H4 (cell line): ENCODE measurements around the gene SNAI3. TPM values are rescaled to one million over a fixed set of nuclear protein-coding genes. Genes with fewer than 3 reads are reported as not detected.
A peak's percentile ranks its signal among the peaks of the same experiment; 100 is the strongest.
"Not testable (repeated sequence)": the region's sequence is repeated elsewhere in the genome, so short reads cannot be mapped to it uniquely, and the experiment has no call there.

Source experiments
- DNase-seq: peaks from one replicate; pipeline ENCODE4 v3.0.0-alpha.2; 2015; ENCODE audit warnings: low spot score
- total RNA-seq: library from RNA; depleted of rRNA; stranded (reverse); fragments of >200 nt; shearing (Covaris generic); gene quantifications from 2 replicates; pipeline ENCODE4 v1.2.3, GENCODE V29; 2014

The SNAI3 gene
- total RNA-seq, 1 experiment from 2014 or later: 0.62 TPM

- no peak for DNase-seq
Measured at GRCh38 chr16:88671806-88672205, 14.5 kb downstream of the SNAI3 start.

GRCh38 chr16:88669980-88670379 is 16.3 kb downstream of the SNAI3 start:
- no peak for DNase-seq

- not testable (repeated sequence) for DNase-seq
Measured at GRCh38 chr16:88669493-88669892, 16.8 kb downstream of the SNAI3 start.

- no peak for DNase-seq
Measured at GRCh38 chr16:88667461-88667860, 18.8 kb downstream of the SNAI3 start.

- DNase-seq: no peak
Measured at GRCh38 chr16:88665570-88665969, 20.7 kb downstream of the SNAI3 start.

GRCh38 chr16:88665148-88665547 is 21.2 kb downstream of the SNAI3 start:
- DNase-seq: no peak

- peak; percentile 99 for DNase-seq
Measured at GRCh38 chr16:88662843-88663606, 23.3 kb downstream of the SNAI3 start, which contains the start of gene MVD. Gene MVD (minus strand): TSS chr16:88663091. CDS start chr16:88663080, 11 bp downstream.

GRCh38 chr16:88662222-88662842 is 24.0 kb downstream of the SNAI3 start:
- DNase-seq: no peak

- DNase-seq: no peak
Measured at GRCh38 chr16:88661468-88661867, 24.8 kb downstream of the SNAI3 start.

GRCh38 chr16:88659160-88659559 is 27.1 kb downstream of the SNAI3 start:
- no peak for DNase-seq

GRCh38 chr16:88658714-88659113 is 27.6 kb downstream of the SNAI3 start:
- DNase-seq: no peak

GRCh38 chr16:88657371-88657770 is 28.9 kb downstream of the SNAI3 start:
- DNase-seq: no peak

GRCh38 chr16:88656291-88656980 is 29.9 kb downstream of the SNAI3 start:
- no peak for DNase-seq

- no peak for DNase-seq
Measured at GRCh38 chr16:88655733-88656281, 30.5 kb downstream of the SNAI3 start.

- DNase-seq: no peak
Measured at GRCh38 chr16:88655053-88655732, 31.1 kb downstream of the SNAI3 start.

GRCh38 chr16:88654363-88655052 is 31.8 kb downstream of the SNAI3 start:
- no peak for DNase-seq

GRCh38 chr16:88653596-88654362 is 32.5 kb downstream of the SNAI3 start:
- no peak for DNase-seq

- DNase-seq: no peak
Measured at GRCh38 chr16:88653101-88653500, 33.2 kb downstream of the SNAI3 start.

GRCh38 chr16:88652762-88653063 is 33.6 kb downstream of the SNAI3 start:
- no peak for DNase-seq

- DNase-seq: no peak
Measured at GRCh38 chr16:88651989-88652761, 34.1 kb downstream of the SNAI3 start.
